Epithelial cell of prostate (primary cell): Measurements from ENCODE around the gene DEF6.

Experiments used
- DNase-seq: peaks from one replicate; pipeline ENCODE4 v3.0.0-alpha.2; 2011; ENCODE audit warnings: low read depth, low spot score
- H3K27ac ChIP-seq: fragments of 450-650 bp; 2 replicates; pipeline ENCODE4 v1.5.1; 2017; ENCODE audit warnings: mild to moderate bottlenecking

The DEF6 gene

DNA sequence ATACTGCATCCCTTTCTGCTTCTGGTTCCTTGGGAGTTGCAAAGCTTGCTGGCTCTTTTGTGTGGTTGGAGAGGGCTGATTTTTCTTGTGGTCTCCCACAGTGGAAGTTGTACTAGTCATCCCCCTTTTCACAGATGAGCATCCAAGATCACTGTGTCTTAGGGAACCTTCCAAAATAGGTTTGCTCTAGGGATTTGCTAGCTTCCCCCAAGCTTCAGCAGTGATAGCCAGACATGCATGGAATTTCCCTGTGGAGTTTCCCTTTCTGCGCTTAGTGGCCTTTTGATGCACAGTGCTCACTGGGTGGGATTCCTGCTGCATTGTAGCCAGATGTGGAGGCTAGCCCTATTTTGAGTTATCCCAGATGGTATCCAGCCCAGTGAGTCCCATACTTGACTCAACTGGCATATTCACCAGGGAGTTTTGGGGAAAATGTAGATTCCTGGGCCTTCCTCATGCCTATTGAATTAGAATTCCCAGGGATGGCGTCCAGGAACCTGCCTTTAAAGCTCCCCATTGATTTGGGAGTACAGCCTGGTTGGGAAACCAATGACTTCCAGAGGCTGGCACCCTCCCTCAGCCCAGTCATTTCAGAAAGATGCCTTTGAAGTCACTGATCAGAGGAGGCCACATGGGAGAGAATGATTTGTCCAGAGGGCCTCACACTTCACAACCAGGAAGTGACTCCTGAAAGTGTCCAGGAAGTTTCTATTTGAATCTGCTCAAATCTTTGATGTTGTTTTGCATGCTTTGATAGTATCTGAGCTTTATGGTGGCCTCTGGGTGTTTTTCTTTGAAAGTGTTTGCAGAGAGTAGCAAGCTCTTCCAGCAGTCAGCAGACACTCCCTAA is 70.6 kb downstream of the DEF6 start:
- DNase-seq: no peak
- H3K27ac ChIP-seq: peak overlapping the region; percentile 96

DNA sequence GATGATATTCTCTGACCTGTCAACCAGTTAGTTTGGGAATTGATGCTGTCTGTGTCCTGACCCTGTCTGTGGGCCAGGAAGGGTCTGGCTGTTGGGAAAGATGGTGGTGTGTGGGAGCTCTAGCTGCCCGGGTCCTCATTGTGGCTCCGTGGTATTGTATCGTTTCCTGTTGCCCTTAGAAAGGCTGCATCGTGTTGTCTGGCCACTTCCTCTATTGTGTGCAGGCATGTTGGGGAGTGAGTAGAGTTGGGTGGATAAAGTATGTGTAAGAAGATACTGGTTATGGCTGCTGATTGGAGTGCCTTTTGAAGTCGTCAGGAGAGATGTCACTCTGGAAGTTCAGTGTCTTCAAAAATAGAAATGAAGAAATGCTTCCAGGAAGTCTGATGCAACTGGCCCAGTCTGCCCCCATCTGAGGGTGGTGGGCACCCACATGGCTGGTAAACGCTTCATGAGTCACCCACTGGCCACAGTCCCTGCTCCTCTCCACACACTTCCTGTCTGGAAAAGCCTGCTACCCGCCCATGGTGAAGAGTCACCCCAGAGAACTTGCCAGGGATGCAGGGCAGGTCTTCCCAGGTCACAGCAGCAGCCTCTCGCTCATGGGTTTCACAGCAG is 72.6 kb downstream of the DEF6 start:
- peak; percentile 86 for DNase-seq
- peak overlapping the region; percentile 96 for H3K27ac ChIP-seq

DNA sequence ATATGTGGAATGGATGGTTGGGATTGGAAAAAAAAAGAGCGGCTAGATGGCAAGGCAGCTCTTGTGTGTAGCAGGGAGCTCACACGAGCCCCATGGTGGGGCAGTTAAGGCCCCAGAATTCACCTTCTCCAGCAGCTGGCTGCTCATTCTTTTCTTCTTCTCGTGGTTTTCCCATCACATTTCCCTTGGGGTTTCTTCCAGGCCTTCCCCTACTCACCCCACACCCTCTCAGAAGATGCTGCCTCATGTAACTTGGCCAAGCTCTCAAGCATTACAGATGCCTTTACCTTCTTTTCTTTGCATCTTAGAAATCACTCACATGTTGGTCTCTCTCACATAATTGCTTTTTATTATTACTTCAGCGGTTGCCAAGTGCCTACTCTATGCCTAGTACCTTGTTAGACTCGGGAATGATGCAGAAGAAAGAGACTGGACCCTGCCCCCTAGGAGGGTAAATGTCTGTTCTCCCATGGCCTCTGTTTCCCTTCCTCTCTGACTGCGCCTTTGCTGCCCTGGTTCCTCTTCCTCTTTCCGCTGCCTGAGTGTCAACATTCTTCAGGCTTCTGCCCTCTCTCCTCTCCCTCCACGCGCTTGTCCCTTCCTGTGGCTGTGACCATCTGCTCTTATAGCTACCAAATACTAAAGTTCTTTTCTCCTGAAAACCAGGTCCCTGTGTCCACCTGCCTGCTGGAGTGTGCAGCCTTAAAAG is 73.3 kb downstream of the DEF6 start:
- peak overlapping the region; percentile 96 for H3K27ac ChIP-seq

More for the DNA sequence above, 73.3 kb downstream of the DEF6 start:
- DNase-seq: no peak
